ENCODE results near the gene KCNJ11. TPM values are rescaled to one million over a fixed set of nuclear protein-coding genes. Genes with fewer than 3 reads are reported as not detected.

KCNJ11 gene
- total and polyA plus RNA-seq, 2 donors (not counting 3 experiments of a cell fraction or from before 2014, with no cell fraction given): 0.04 TPM; not detected in 1

- no peak for FAIRE-seq
- Histone ChIP-seq H3K36me3 (ENCODE audit: control insufficient read depth in 2 of 2, extremely low read depth in 1 of 2, insufficient read depth in 2 of 2, low read length in 2 of 2) (no peaks in the 10 kb centered on the region), H3K27ac (ENCODE audit: insufficient read depth, low read depth, low read length) (no peak overlapping the region), H3K4me1 (ENCODE audit: control insufficient read depth, extremely low read depth, insufficient read depth, low read length) (no peaks in the 10 kb centered on the region), H3K27me3 (ENCODE audit: control insufficient read depth in 2 of 2, insufficient read depth in 2 of 2, low read length in 2 of 2) (no peaks in the 10 kb centered on the region), H3K9ac (replicated peaks; ENCODE audit: extremely low read depth, insufficient read depth, low read length) (no peak overlapping the region), H4K20me1 (replicated peaks; ENCODE audit: control insufficient read depth, extremely low read depth, insufficient read depth, low read length) (no peaks in the 10 kb centered on the region), H3K9me1 (replicated peaks; ENCODE audit: control insufficient read depth, extremely low read depth, insufficient read depth, low read length) (no peaks in the 10 kb centered on the region), H3K4me3 (replicated peaks in 1 of 3; ENCODE audit: insufficient read depth in 1 of 3, low read depth in 1 of 3, low read length in 3 of 3) (no peak overlapping the region), H3K9me3 (replicated peaks; ENCODE audit: control insufficient read depth, insufficient read depth, low read length) (peaks cover 7% of the 10 kb centered on the region), H3K4me2 (ENCODE audit: insufficient read depth, low read length) (no peak overlapping the region), H2AFZ (ENCODE audit: low read depth, low read length) (no peak overlapping the region), H3K79me2 (ENCODE audit: control insufficient read depth, insufficient read depth, low read length) (no peaks in the 10 kb centered on the region)
- intact Hi-C loops (cut with micrococcal nuclease) (no loop called here), dilution Hi-C loops (cut with MboI; ENCODE audit: extremely low pct_ligation_motif_present, low sequenced_read_pairs) (no loop called here)
- no TSS peak for BruUV-seq (replicated peaks)
- ChIA-PET POLR2A (no interaction called here), CTCF (no interaction called here)
- no peak for DNase-seq (ENCODE audit: low read depth, low spot score)
- TF ChIP-seq POLR2AphosphoS5 (IDR thresholded peaks at IDR 0.05; ENCODE audit: insufficient read depth, low read depth, low read length): no peak
- no peak for TF ChIP-seq GATA2 (IDR thresholded peaks at IDR 0.05; ENCODE audit: insufficient read depth, insufficient read length, low read depth, low read length)
- TF ChIP-seq POLR2A (IDR thresholded peaks at IDR 0.05; ENCODE audit: low read depth, low read length): no peak
- TF ChIP-seq, protein P1, sequence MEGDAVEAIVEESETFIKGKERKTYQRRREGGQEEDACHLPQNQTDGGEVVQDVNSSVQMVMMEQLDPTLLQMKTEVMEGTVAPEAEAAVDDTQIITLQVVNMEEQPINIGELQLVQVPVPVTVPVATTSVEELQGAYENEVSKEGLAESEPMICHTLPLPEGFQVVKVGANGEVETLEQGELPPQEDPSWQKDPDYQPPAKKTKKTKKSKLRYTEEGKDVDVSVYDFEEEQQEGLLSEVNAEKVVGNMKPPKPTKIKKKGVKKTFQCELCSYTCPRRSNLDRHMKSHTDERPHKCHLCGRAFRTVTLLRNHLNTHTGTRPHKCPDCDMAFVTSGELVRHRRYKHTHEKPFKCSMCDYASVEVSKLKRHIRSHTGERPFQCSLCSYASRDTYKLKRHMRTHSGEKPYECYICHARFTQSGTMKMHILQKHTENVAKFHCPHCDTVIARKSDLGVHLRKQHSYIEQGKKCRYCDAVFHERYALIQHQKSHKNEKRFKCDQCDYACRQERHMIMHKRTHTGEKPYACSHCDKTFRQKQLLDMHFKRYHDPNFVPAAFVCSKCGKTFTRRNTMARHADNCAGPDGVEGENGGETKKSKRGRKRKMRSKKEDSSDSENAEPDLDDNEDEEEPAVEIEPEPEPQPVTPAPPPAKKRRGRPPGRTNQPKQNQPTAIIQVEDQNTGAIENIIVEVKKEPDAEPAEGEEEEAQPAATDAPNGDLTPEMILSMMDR (IDR thresholded peaks at IDR 0.05; ENCODE audit: extremely low read depth in 1 of 2, insufficient read depth in 1 of 2, low read depth in 1 of 2, low read length in 2 of 2): no peak
- TF ChIP-seq, protein P2, sequence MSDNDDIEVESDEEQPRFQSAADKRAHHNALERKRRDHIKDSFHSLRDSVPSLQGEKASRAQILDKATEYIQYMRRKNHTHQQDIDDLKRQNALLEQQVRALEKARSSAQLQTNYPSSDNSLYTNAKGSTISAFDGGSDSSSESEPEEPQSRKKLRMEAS (IDR thresholded peaks at IDR 0.05; ENCODE audit: insufficient read depth, insufficient read length): no peak
- TF ChIP-seq JUN (IDR thresholded peaks at IDR 0.05; ENCODE audit: borderline replicate concordance, insufficient read depth, insufficient read length, low read depth): no peak
- TF ChIP-seq EZH2 (IDR thresholded peaks at IDR 0.05; ENCODE audit: borderline replicate concordance, low read depth, low read length, severe bottlenecking): no peak
- TF ChIP-seq MYC (IDR thresholded peaks at IDR 0.05; ENCODE audit: low read depth, low read length): no peak
- no peak for TF ChIP-seq FOS (IDR thresholded peaks at IDR 0.05; ENCODE audit: borderline replicate concordance, insufficient read depth, low read length)
Observed at GRCh38 chr11:17376493-17376892, 12.0 kb downstream of the KCNJ11 start.

Measured in endothelial cell of umbilical vein (primary cell).